Hepatocyte (in vitro differentiated cells): ENCODE measurements around the gene EXOC3L1. TPM values are rescaled to one million over a fixed set of nuclear protein-coding genes. Genes with fewer than 3 reads are reported as not detected.

ENCODE experiments used
- DNase-seq: peaks from one replicate; pipeline ENCODE4 v3.0.0-alpha.2; 2016; ENCODE audit warnings: low spot score
- H2AFZ ChIP-seq: fragments of 200-600 bp; sonication (generic); 2 replicates; pipeline ENCODE4 v1.6.0; 2016; ENCODE audit warnings: antibody characterized with exemption, mild to moderate bottlenecking
- H3K27ac ChIP-seq: fragments of 200-600 bp; sonication (generic); 2 replicates; pipeline ENCODE4 v1.5.1; 2016; ENCODE audit warnings: mild to moderate bottlenecking
- H3K27me3 ChIP-seq: fragments of 200-600 bp; sonication (generic); 2 replicates; pipeline ENCODE4 v1.6.1; 2016
- H3K36me3 ChIP-seq: fragments of 200-600 bp; sonication (generic); replicated peaks from 2 replicates; pipeline ENCODE4 v1.5.1; 2016; ENCODE audit warnings: low read depth; ENCODE audit not compliant: insufficient read depth
- H3K4me1 ChIP-seq: fragments of 200-600 bp; sonication (generic); 2 replicates; pipeline ENCODE4 v1.5.1; 2016; ENCODE audit warnings: mild to moderate bottlenecking, moderate library complexity; ENCODE audit not compliant: insufficient read depth
- H3K4me2 ChIP-seq: fragments of 200-600 bp; sonication (generic); 2 replicates; pipeline ENCODE4 v1.6.0; 2016
- H3K4me3 ChIP-seq: fragments of 200-600 bp; sonication (generic); 2 replicates; pipeline ENCODE4 v1.5.1; 2016; ENCODE audit warnings: mild to moderate bottlenecking
- H3K79me2 ChIP-seq: fragments of 200-600 bp; sonication (generic); 2 replicates; pipeline ENCODE4 v1.6.0; 2017; ENCODE audit warnings: mild to moderate bottlenecking
- H3K9me2 ChIP-seq: fragments of 200-600 bp; sonication (generic); replicated peaks from 2 replicates; pipeline ENCODE4 v1.6.0; 2017; ENCODE audit warnings: mild to moderate bottlenecking; ENCODE audit not compliant: insufficient read depth
- H3K9me3 ChIP-seq: fragments of 200-600 bp; sonication (generic); 2 replicates; pipeline ENCODE4 v1.5.1; 2016; ENCODE audit warnings: low read depth, mild to moderate bottlenecking
- H4K20me1 ChIP-seq: fragments of 200-600 bp; sonication (generic); 2 replicates; pipeline ENCODE4 v1.6.0; 2016; ENCODE audit warnings: mild to moderate bottlenecking; ENCODE audit not compliant: insufficient read depth, poor library complexity, severe bottlenecking
- CTCF ChIP-seq: fragments of 200-600 bp; sonication (generic); IDR thresholded peaks from 2 replicates; pipeline ENCODE4 v1.5.1; 2016; ENCODE audit warnings: antibody characterized with exemption, mild to moderate bottlenecking; ENCODE audit not compliant: poor library complexity
- EZH2 ChIP-seq: fragments of 200-600 bp; sonication (generic); IDR thresholded peaks from 2 replicates; pipeline ENCODE4 v1.6.1; 2016; ENCODE audit warnings: antibody characterized with exemption, mild to moderate bottlenecking, borderline replicate concordance
- EZH2phosphoT487 ChIP-seq: fragments of 200-600 bp; sonication (generic); IDR thresholded peaks from one replicate; pipeline ENCODE4 v1.6.1; 2018; ENCODE audit warnings: antibody characterized with exemption, mild to moderate bottlenecking, low read depth, moderate library complexity; ENCODE audit not compliant: unreplicated experiment, severe bottlenecking
- WGBS: methylation state at CpG from one replicate; pipeline ENCODE4 v1.1.6; 2016; ENCODE audit warnings: low lambda C conversion rate; ENCODE audit errors: missing lambda C conversion rate; 5-methylcytosine and 5-hydroxymethylcytosine counted together
- polyA plus RNA-seq: library from polyadenylated mRNA; unstranded; fragments of >200 nt; fragmentation: Nextera tagmentation; extraction: Ambion mirVana; gene quantifications from 2 replicates; pipeline ENCODE4 v1.2.1, GENCODE V29; 2016
- total RNA-seq: library from RNA; depleted of rRNA; stranded (reverse); fragments of >200 nt; gene quantifications from 2 replicates; pipeline ENCODE4 v1.2.3, GENCODE V29; 2014

The EXOC3L1 gene
- total and polyA plus RNA-seq, 2 experiments from 2014 or later: 0.33 to 2.0 TPM

DNA sequence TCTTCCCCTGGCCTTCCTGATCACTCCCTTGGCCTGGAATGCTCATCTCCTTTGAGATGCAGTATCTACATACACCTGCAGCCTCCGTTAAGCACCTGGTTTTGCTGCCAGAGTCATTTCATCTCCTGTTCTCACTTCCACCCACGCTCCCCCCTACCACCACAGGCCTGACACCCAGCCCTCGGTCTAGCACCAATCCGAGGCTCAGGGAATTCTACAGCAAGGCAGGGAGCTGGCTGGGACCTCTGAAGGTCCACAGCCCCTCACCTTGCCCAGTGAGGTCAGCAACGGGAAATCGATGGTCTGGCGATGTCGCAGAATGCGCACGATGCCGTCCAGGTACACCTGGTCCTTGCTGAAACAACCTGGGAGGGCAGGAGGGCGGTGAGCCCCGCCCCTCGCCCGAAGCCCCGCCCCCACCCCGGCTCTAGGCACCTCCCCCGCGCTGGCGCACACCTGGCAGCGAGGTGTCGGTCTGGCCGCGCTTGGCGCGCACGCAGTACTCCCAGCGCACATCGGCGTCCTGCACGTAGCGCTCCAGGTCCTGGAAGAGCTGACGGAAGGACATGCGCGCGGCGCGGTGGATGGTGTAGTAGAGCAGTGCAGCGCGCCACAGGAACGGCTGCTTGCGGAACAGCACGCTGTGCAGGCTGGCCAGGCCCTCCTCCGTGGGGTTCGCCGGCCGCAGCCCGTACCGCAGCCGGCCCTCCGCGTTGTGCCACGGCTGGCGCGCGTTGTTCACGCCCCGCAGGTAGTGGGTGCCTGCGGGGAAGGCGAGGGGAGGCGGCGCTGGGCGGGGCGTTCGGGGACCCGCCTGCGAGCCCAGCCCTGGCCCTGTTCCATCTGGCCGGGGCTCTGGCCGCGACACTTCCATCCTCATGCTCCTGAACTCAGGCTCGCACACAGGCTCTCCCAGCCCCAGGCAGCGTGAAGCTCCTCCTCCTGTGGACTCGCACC lies 11.9 kb downstream of the EXOC3L1 start:
- H2AFZ ChIP-seq: no peak overlapping the region
- H3K27me3 ChIP-seq: no peaks in the 10 kb centered on the region
- peak; percentile 91 for DNase-seq
- no peak for TF ChIP-seq EZH2
- no peak for TF ChIP-seq EZH2phosphoT487
- no peak for TF ChIP-seq CTCF
- H3K27ac ChIP-seq: no peak overlapping the region
- 7% methylated on average over 57 of the region's 73 CpGs for WGBS
- peaks cover 9% of the 10 kb centered on the region for H3K79me2 ChIP-seq
- H3K4me3 ChIP-seq: peak overlapping the region; percentile 17
- H4K20me1 ChIP-seq: peaks cover 3% of the 10 kb centered on the region
- H3K36me3 ChIP-seq: no peaks in the 10 kb centered on the region
- H3K4me2 ChIP-seq: peak overlapping the region; percentile 88
- no peaks in the 10 kb centered on the region for H3K9me3 ChIP-seq
- peaks cover 15% of the 10 kb centered on the region for H3K4me1 ChIP-seq
- H3K9me2 ChIP-seq: no peaks in the 10 kb centered on the region

- 96% methylated on average over 12 of the region's 12 CpGs for WGBS
- Histone ChIP-seq H4K20me1 (peaks cover 3% of the 10 kb centered on the region), H3K79me2 (peaks cover under 1% of the 10 kb centered on the region), H3K27ac (no peak overlapping the region), H3K4me1 (peaks cover 13% of the 10 kb centered on the region), H3K27me3 (no peaks in the 10 kb centered on the region), H3K9me2 (no peaks in the 10 kb centered on the region), H3K9me3 (no peaks in the 10 kb centered on the region), H3K36me3 (no peaks in the 10 kb centered on the region), H2AFZ (no peak overlapping the region), H3K4me3 (no peak overlapping the region), H3K4me2 (no peak overlapping the region)
- TF ChIP-seq CTCF (no peak), EZH2 (no peak), EZH2phosphoT487 (no peak)
- DNase-seq: no peak
Observed at GRCh38 chr16:67176662-67177061, 13.3 kb downstream of the EXOC3L1 start.

- Histone ChIP-seq H3K9me2 (no peaks in the 10 kb centered on the region), H3K36me3 (no peaks in the 10 kb centered on the region), H3K4me2 (peak overlapping the region; percentile 94), H2AFZ (no peak overlapping the region), H3K4me3 (no peak overlapping the region), H3K9me3 (no peaks in the 10 kb centered on the region), H3K4me1 (peaks cover 24% of the 10 kb centered on the region), H3K79me2 (no peaks in the 10 kb centered on the region), H4K20me1 (peaks cover 3% of the 10 kb centered on the region), H3K27ac (no peak overlapping the region), H3K27me3 (no peaks in the 10 kb centered on the region)
- DNase-seq: no peak
- no peak for TF ChIP-seq EZH2
- no peak for TF ChIP-seq CTCF
- no peak for TF ChIP-seq EZH2phosphoT487
- WGBS: 83% methylated on average over 31 of the region's 31 CpGs
Observed at GRCh38 chr16:67174706-67175231, 15.2 kb downstream of the EXOC3L1 start.
